Adipose tissue (tissue), 3 donors: Measurements from ENCODE around the gene ITGB5. TPM values are rescaled to one million over a fixed set of nuclear protein-coding genes. Genes with fewer than 3 reads are reported as not detected.

Source experiments
- H3K27ac ChIP-seq: one replicate; pipeline ENCODE4 v1.5.1; 2013; ENCODE audit warnings: low read depth, low read length
- WGBS, 3 donors: extraction: QIAGEN DNeasy Blood & Tissue Kit; methylation state at CpG; one replicate each; pipeline ENCODE4 v1.1.7; 2013; 5-methylcytosine and 5-hydroxymethylcytosine counted together
- polyA plus RNA-seq, 3 donors: library from polyadenylated mRNA; stranded (reverse); fragments of 200-250 nt; gene quantifications; one replicate each; pipeline ENCODE4 v1.2.3, GENCODE V29; 2013
- donor health status: healthy with polysubstance abuse.
- donor health status: Bipolar disorder and iron deficiency.
- donor health status: healthy.

Gene ITGB5
- 10 to 100 TPM; 17.1 to 83.8 (median 50.0) TPM for polyA plus RNA-seq

DNA sequence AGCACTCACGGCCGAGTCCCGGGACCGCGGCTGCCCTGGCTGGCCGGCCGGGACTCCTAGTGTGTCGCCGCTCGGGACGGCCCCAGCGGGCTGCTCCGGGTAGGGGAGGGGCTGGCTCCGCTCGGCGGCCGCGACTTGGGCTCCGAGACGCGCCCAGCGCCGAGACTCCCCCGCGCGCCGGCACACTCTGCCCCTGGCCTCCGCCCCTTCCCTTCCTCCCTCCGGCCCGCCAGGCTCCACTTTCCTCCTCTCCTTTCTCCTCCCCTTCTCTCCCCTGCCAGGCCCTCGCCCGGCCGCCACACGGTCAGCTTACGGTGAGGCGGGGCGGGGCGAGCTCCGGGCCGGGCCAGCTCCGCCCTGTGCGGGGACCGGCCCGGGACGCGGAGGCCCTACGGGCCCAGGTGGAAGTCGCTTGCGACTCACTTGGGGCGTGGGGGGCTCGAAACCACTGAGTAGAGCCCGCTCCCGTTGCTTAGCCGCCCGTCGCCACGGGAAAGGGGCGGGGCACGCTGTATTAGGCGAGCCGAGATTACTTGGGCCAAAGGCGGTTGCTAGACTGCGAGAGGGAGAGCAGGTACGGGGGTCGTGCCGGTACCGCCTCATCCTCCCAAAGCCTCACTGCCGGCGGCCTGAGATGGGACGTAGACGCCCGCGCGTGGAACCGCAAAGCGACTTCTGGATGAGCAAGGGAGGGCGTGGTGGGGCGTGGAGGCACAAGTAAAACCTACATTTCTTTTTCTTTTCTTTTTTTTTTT, at the start of gene ITGB5:
TSS of gene ITGB5 (minus strand) at position 189 of the 755 bp plus-strand sequence. CDS start 365 bp downstream, outside the sequence.
- no peak within 1 kb of the TSS for H3K27ac ChIP-seq
- 2 to 4% (median 2%) methylated on average over 55 to 78 of the region's 78 CpGs for WGBS, 3 donors

- WGBS, 3 donors, result 55 to 88% (median 82%) methylated on average over 5 of the region's 5 CpGs
- no peak overlapping the region for H3K27ac ChIP-seq
Observed at GRCh38 chr3:124935794-124936542, 48.8 kb upstream of the ITGB5 start.

DNA sequence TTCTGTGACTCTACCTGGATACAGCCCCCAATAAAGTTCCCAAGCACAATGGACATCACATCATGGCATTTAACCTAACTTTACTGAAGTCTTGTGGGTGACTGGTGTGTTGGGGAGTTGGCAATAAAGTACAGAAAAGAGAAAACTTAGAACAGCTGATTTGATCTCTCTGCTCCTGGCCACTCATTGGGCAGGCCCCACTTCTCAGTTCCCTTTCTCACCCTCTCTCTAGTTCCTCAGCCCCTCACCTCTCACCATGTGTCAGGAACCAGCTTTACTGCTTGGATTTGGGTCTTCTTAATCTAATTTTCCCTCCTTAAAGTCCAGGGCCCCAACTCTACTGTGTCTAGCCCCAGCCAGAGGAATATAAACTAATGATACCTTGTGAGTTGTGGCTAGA, 48.1 kb upstream of the ITGB5 start:
- no peak overlapping the region for H3K27ac ChIP-seq

DNA sequence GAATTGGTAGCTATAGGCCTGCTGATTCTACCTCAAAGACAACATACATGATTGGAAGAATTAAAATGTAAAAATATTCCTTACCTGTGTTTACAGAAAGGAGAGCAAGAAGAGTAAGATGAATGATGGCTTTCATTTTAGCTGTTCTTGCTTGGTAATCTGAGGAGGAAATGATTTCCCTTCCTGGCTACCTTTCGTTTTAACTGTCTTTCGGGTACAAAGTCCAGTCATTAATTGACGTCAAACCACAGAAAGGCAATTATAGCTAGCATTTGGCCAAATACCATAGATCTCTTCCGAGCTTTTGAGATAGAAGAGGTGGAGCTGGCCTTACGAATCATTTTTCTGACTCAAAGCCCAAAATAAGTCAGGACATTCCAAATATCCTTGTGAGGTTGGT, 47.4 kb upstream of the ITGB5 start, which contains the start of gene MUC13:
TSS of gene MUC13 (minus strand) at position 175 of the 400 bp plus-strand sequence. CDS start at position 136, 39 bp downstream.
- WGBS, 3 donors, result 56 to 85% (median 84%) methylated on average over 5 of the region's 5 CpGs
- H3K27ac ChIP-seq, result no peak within 1 kb of the TSS

- H3K27ac ChIP-seq, result no peak overlapping the region
- WGBS, 3 donors, result 21 to 26% (median 24%) methylated on average over 4 of the region's 4 CpGs
Observed at GRCh38 chr3:124928333-124929202, 41.4 kb upstream of the ITGB5 start.

DNA sequence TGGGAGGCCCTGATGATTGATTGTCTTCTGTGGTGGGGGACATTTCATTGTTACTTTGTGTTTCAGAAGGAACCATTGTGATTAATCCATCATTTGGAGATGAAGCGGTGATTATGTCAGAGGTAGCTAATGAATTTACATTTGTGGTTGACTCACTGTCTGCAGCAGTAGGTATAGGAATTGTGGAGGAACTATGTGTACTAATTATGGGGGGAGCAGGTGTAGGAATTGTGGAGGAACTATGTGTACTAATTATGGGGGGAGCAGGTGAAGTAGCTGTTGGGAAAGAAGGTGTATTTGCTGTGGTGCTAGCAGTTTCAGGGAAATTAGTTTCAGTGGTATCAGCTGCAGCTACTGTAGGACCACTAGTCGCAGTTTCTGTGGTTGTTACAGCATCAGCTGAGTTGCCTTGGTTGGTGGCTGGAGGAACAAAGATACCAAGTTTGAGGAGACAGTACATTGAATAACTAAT, 40.4 kb upstream of the ITGB5 start:
- 93 to 97% (median 94%) methylated on average over 2 of the region's 2 CpGs for WGBS, 3 donors
- no peak overlapping the region for H3K27ac ChIP-seq

DNA sequence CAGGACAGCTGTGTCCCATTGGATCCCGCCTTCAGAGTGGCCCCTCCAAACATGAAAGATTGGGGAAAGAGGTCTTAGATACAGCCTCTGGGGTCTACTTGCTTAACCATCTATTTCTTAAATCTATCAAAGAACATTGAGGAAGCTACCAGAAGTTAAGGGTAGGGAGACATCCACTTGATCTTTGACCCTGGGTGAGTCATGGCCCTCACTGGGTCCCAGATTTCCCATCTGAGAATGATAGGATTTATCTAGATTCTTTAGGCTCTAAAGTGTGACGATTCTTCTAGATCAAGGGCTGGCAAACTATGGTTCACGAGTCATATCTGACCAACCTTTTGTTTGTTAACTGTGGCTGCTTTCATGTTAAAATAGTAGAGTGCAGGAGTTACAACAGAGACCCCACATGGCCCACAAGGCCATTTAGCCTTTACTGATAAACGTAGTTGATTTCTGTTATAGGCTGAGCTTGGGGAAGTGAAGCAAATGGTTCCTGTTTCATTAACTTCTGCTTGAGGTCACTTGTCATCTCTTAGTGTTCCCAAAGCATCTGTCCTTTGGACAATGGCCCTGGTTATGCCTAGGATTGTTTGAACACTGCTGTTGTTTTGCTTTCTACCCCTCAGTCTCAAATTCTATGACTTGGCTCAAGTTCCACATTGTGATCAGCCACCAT, 39.4 kb upstream of the ITGB5 start:
- no peak overlapping the region for H3K27ac ChIP-seq
- 70 to 80% (median 70%) methylated on average over 4 of the region's 4 CpGs for WGBS, 3 donors

- no peak overlapping the region for H3K27ac ChIP-seq
- 84 to 96% (median 91%) methylated on average over 2 of the region's 2 CpGs for WGBS, 3 donors
Observed at GRCh38 chr3:124924741-124925140, 37.6 kb upstream of the ITGB5 start.

DNA sequence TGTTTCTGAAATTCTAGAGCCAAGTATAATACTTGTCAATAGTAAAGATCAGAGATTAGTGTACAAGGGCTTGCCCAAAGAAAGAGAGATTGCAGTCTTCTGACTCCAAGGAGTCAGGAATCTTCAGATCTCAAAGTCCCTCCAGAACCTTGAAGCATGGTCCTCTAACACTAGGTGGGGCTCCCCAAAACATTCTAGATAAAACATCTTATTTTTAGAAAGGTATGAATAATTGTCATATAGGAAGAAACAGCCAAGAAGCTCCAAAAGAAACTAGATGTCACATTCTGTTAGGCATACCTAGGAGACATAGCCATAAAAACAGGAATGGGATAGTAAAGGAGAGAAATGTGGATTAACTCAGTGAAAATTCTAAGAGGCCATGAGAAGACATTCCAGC, 36.7 kb upstream of the ITGB5 start:
- no peak overlapping the region for H3K27ac ChIP-seq

DNA sequence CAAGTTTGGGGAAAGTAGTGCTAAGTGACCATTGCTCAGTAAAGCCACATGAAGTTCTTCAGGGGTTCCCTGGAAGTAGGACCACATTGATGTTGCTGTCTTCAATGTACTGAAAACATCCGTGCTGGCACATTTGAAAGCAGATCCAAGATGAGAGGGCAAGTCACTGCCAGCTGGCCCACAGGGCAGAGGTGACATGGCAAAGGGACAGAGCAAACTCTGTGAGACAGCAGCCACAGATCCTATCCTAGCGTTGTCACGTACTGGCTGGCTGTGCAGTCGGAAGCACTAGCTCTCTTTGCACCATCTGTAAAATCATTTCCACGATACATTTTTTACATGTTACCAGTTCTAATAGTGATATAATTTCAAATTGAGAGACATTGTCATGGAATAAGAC, 33.6 kb upstream of the ITGB5 start:
- WGBS, 3 donors, result 84 to 93% (median 91%) methylated on average over 5 of the region's 5 CpGs
- no peak overlapping the region for H3K27ac ChIP-seq

DNA sequence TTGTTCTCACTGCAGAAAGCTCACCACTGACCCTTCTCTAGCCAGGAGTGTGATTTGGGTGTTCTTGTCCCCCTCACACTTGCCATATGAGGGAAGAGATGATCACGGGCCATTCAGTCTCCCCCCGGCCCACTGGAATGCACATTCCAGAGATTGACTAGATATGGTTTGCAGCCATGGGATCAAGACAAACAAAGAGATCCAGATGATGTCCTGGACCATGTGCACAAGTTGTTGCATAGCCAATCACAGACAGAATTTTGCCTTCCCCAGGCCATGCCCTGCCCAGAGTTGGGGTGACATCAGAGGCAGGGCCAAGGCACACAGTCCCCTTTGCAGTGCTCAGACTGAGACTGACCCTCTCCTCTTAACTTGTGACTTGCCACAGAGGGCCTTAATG, 32.6 kb upstream of the ITGB5 start:
- H3K27ac ChIP-seq, result no peak overlapping the region
- 59 to 76% (median 73%) methylated on average over 2 of the region's 2 CpGs for WGBS, 3 donors

DNA sequence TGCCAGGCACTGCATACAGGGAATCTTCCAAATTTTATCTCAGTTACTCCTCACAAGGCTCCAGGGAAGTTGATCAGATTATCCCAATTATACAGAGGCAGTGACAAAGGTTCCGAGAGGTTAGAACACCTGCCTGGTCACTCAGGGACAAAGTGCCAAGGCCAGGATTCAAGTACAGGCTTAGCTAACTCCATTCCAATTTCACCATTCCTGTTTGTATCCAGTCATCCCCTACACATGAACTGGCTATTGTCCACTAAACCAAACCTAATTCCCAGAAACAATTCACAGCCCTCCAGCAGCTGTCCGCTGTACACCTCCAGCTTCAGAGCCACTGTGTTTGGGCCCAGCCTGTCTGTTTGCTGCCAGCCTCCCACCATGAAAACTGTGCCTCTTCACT, 31.4 kb upstream of the ITGB5 start:
- 93 to 94% (median 94%) methylated on average over 2 of the region's 2 CpGs for WGBS, 3 donors

DNA sequence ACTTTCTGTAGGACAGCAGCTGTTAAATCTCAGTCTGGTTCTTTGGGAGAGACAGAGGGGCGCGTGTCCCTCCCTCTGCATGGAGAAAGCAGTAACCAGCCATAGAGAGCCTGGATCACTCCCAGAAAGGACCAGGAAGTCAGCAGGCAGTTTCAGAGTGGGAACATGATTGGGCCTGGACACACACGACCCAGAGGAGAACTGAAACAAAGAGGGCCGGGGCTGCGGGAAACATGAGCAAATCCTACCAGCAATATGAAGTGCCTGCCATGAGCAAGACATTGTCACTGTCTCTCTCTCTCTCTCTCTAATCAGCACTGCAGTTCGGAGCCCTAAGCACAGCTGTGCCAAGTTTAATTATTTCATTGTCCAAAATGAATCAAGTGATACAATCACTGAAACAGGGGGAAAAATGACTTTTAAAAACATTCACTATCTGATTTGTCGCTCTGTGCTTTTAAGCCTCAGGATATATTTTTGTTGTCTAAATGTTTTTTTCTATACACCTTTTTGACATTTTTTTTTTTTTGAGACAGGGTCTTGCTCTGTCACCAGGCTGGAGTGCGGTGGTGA, 29.8 kb upstream of the ITGB5 start:
- no peak overlapping the region for H3K27ac ChIP-seq
- 51 to 69% (median 60%) methylated on average over 8 of the region's 8 CpGs for WGBS, 3 donors

More for the DNA sequence above, 31.4 kb upstream of the ITGB5 start:
- no peak overlapping the region for H3K27ac ChIP-seq

DNA sequence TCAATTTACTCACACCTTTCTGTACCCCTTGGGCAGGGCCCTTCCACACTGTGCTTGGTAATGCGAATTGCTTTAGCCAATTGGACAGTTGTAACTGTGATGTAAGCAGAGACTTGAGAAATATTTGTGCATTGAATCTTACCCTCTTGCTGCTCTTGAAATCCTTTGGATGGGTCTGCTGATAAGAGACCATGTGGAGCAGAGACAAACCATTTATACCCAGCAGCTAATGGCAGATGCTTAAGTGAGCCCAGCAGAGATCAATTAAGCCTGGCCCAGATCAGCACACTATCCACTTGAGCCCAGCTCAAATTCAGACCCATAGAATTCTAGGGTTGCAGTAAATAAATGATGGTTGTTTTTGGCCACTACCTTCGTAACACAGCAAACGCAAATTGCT, 28.1 kb upstream of the ITGB5 start:
- H3K27ac ChIP-seq, result no peak overlapping the region
- WGBS, 3 donors, result 91 to 96% (median 96%) methylated on average over 3 of the region's 3 CpGs

- no peak overlapping the region for H3K27ac ChIP-seq
- 74 to 79% (median 76%) methylated on average over 9 of the region's 9 CpGs for WGBS, 3 donors
Observed at GRCh38 chr3:124907957-124908356, 20.8 kb upstream of the ITGB5 start.

DNA sequence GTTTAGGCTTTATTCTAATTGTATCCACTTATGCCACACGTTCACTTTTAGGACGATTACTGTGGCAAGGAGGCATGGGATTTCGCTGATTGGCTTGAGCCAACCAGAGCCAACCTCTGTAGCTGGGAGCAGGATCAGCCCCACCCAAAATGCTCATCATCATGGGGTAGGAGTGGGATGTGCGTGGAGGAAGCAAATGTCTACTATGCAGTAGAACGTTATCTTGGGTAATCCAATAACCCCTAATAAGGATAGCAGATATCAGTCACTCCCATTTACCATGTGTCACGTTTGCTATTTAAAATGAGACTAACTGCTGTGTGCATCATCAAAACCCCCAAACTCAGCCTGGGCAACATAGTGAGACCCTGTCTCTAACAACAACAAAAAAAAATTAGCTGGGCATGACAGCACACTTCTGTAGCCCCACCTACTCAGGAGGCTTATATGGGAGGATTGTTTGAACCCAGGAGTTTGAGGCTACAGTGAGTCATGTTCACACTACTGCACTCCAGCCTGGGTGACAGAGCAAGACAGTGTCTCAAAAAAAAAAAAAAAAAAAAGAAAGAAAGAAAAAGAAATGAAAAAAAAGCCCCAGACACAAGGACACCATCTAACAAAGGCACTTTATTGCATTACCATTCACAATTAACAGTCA, 17.8 kb upstream of the ITGB5 start:
- WGBS, 3 donors, result 78 to 83% (median 81%) methylated on average over 6 of the region's 6 CpGs
- no peak overlapping the region for H3K27ac ChIP-seq
